ENCODE measurements around the gene KLHL41. TPM values are rescaled to one million over a fixed set of nuclear protein-coding genes. Genes with fewer than 3 reads are reported as not detected.

KLHL41 gene
- total RNA-seq (2022; extraction: Qiagen RNA extraction; ENCODE audit: low read depth), result 0.14 to 0.20 TPM (median 0.17 TPM) in 5 replicates

DNA sequence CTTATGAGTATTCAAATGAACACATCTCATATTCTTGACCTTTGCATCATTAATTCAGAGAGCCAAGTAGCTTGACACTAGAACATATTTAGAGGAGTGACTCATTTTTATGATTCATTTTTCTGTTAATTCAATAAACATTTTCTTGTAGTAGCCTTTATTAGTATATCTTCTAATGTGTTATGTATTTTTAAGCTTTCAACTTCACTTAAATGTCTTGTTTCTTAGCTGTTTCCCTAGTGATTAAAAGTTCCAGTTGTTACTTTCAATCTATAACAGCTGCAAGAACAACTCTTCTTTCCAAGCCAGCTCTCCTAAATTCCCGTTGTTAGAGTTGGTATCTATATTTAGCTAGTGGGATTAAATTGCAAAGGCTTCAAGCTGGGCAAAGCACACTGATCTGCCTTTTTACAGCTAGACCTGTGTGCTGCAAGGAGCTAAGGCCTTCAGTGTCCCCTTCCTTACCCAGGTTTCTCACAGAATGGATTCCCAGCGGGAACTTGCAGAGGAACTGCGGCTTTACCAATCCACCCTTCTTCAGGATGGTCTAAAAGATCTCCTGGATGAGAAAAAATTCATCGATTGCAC is at the start of gene KLHL41:
Gene KLHL41, plus strand, starts transcription at position 405 of the 588 bp plus-strand sequence. Its CDS starts 77 bp downstream, at position 482.

DNA sequence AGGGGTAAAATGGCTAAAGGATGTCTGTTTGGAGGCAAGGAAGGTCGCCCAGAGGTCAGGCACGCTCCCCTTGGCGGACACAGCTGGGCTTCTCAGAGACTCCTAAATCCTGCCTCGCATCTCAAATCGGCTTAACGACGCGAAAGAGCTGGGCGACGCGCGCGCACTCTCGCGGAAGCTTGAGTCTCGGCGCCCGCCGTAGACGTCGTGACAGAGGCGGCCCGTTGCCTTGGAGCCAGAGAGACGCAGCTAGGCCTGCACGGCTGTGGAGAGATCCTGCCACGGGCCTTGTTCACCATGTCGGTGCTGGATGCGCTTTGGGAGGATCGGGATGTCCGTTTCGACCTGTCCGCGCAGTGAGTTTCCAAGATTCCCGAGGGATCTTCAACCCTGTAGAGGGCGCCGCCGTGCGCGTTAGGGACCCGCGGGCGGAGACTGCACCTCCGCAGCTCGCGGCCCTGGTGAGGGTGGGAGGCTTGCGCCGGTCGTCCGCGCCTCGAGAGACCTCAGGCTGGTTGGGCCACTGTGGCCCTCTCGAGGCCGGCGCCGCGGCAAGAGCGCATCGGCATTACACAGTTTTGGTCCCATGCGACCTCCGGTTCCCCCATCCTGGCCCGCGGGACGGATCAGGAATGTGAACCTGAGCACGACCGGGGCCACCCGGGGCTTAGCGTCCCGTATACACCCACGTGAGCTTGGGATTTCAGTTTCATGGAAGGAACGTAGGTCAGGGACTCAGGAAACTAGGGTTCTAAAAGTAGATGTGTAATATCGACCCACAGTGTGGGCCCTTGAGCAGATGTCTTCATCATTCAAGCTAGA is 30.0 kb upstream of the KLHL41 start, which contains the start of gene BBS5:
Gene BBS5, plus strand, starts transcription at position 238 of the 822 bp plus-strand sequence. Its CDS starts 60 bp downstream, at position 298.

DNA sequence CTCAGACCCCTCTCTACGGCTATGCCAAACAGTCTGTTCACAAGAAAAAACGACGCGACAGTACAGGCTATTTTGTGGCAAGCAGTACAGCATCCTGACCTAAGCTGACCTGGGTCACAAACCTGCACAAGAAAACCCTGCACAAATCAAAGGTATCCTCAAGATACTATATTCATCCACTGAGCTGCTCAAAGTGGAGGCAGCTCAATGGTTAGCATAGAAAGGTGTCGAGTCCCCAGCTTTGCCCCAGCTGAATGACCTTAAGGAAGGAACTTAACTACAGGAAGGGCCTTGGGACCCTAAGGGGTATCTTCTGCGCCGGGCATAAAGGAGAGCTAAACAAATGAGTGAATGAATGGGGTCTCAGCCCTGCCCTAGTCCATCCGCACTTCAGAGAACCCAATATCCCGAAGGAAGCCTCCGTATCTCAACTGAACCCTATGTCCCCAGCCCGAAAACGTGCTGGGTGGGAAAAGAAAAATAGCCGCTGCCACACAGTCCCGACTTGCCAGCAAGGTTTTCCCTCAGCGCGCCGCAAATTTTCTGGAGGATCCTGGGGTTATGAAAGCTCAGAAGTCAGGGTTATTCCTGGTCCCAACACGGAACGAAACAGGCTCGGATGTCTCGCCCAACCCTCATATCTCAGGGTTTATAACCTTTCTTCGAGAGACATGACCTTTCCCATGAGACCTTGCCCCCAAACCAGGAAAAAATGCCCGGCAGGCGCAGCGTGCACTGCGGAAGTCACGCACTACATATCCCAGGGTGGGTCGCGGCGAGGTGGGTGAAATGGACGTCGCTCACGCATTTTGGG is 63.9 kb downstream of the KLHL41 start, which contains the start of gene FASTKD1:
Gene FASTKD1, minus strand, starts transcription at position 706 of the 814 bp plus-strand sequence. CDS start 1,836 bp downstream, outside the sequence.

Other genes with a start within 250 kb of the KLHL41 start
- gene LRP2, start 147.2 kb upstream of the KLHL41 start, total RNA-seq (2022; extraction: Qiagen RNA extraction; ENCODE audit: low read depth), result 0.01 to 0.21 TPM (median 0.03 TPM) in 4 of 5 replicates, not detected in the other
- 5.6 to 6.3 TPM (median 6.0 TPM) in 5 replicates for gene BBS5, start 30.2 kb upstream of the KLHL41 start, total RNA-seq (2022; extraction: Qiagen RNA extraction; ENCODE audit: low read depth)
- 16.8 to 27.0 TPM (median 26.2 TPM) in 5 replicates for gene FASTKD1, start 64.2 kb downstream of the KLHL41 start, total RNA-seq (2022; extraction: Qiagen RNA extraction; ENCODE audit: low read depth)
- 36.3 to 46.2 TPM (median 44.9 TPM) in 5 replicates for gene PPIG, start 74.6 kb downstream of the KLHL41 start, total RNA-seq (2022; extraction: Qiagen RNA extraction; ENCODE audit: low read depth)
- 0.19 to 0.74 TPM (median 0.33 TPM) in 5 replicates for gene CFAP210, start 184.7 kb downstream of the KLHL41 start, total RNA-seq (2022; extraction: Qiagen RNA extraction; ENCODE audit: low read depth)
- 2.7 to 3.4 TPM (median 2.9 TPM) in 5 replicates for gene PHOSPHO2, start 184.8 kb downstream of the KLHL41 start, total RNA-seq (2022; extraction: Qiagen RNA extraction; ENCODE audit: low read depth)
- 6.3 to 9.9 TPM (median 9.4 TPM) in 5 replicates for gene KLHL23, start 224.1 kb downstream of the KLHL41 start, total RNA-seq (2022; extraction: Qiagen RNA extraction; ENCODE audit: low read depth)